ENCODE results near the gene DNAI4.
"Not testable (repeated sequence)": the region's sequence is repeated elsewhere in the genome, so short reads cannot be mapped to it uniquely, and the experiment has no call there.

Gene DNAI4

GRCh38 chr1:66917476-66917875, 7.2 kb downstream of the DNAI4 start:
- H3K4me3 ChIP-seq (ENCODE audit: low read depth, low read length): no peak overlapping the region
- no peak for TF ChIP-seq CTCF (conservative IDR thresholded peaks at IDR 0.05; ENCODE audit: low read depth, low read length)
- no peak for DNase-seq (ENCODE audit: low read depth)

GRCh38 chr1:66916320-66916719, 8.3 kb downstream of the DNAI4 start:
- no peak overlapping the region for H3K4me3 ChIP-seq (ENCODE audit: low read depth, low read length)
- no peak for DNase-seq (ENCODE audit: low read depth)
- no peak for TF ChIP-seq CTCF (conservative IDR thresholded peaks at IDR 0.05; ENCODE audit: low read depth, low read length)

GRCh38 chr1:66915203-66915602, 9.5 kb downstream of the DNAI4 start:
- DNase-seq (ENCODE audit: low read depth); H3K4me3 ChIP-seq (ENCODE audit: low read depth, low read length): not testable (repeated sequence)

GRCh38 chr1:66893712-66894111, 30.9 kb downstream of the DNAI4 start:
- DNase-seq (ENCODE audit: low read depth): no peak
- no peak for TF ChIP-seq CTCF (conservative IDR thresholded peaks at IDR 0.05; ENCODE audit: low read depth, low read length)
- H3K4me3 ChIP-seq (ENCODE audit: low read depth, low read length): no peak overlapping the region

GRCh38 chr1:66890621-66891020, 34.0 kb downstream of the DNAI4 start:
- H3K4me3 ChIP-seq (ENCODE audit: low read depth, low read length): no peak overlapping the region
- no peak for TF ChIP-seq CTCF (conservative IDR thresholded peaks at IDR 0.05; ENCODE audit: low read depth, low read length)
- DNase-seq (ENCODE audit: low read depth): no peak

GRCh38 chr1:66889030-66889429, 35.6 kb downstream of the DNAI4 start:
- no peak overlapping the region for H3K4me3 ChIP-seq (ENCODE audit: low read depth, low read length)
- TF ChIP-seq CTCF (conservative IDR thresholded peaks at IDR 0.05; ENCODE audit: low read depth, low read length): no peak
- DNase-seq (ENCODE audit: low read depth): no peak

GRCh38 chr1:66876664-66877063, 48.0 kb downstream of the DNAI4 start:
- H3K4me3 ChIP-seq (ENCODE audit: low read depth, low read length): no peak overlapping the region
- TF ChIP-seq CTCF (conservative IDR thresholded peaks at IDR 0.05; ENCODE audit: low read depth, low read length): peak; percentile 3
- no peak for DNase-seq (ENCODE audit: low read depth)

GRCh38 chr1:66873111-66873510, 51.5 kb downstream of the DNAI4 start:
- no peak for TF ChIP-seq CTCF (conservative IDR thresholded peaks at IDR 0.05; ENCODE audit: low read depth, low read length)
- no peak overlapping the region for H3K4me3 ChIP-seq (ENCODE audit: low read depth, low read length)
- no peak for DNase-seq (ENCODE audit: low read depth)

- not testable (repeated sequence) for H3K4me3 ChIP-seq (ENCODE audit: low read depth, low read length); DNase-seq (ENCODE audit: low read depth)
Observed at GRCh38 chr1:66872024-66872423, 52.6 kb downstream of the DNAI4 start.
